ENCODE measurements around the gene FBXL7. TPM values are rescaled to one million over a fixed set of nuclear protein-coding genes. Genes with fewer than 3 reads are reported as not detected.
A peak's percentile ranks its signal among the peaks of the same experiment; 100 is the strongest.

FBXL7 gene
- total RNA-seq, 1 donor from 2014 or later = 70.7 TPM

DNA sequence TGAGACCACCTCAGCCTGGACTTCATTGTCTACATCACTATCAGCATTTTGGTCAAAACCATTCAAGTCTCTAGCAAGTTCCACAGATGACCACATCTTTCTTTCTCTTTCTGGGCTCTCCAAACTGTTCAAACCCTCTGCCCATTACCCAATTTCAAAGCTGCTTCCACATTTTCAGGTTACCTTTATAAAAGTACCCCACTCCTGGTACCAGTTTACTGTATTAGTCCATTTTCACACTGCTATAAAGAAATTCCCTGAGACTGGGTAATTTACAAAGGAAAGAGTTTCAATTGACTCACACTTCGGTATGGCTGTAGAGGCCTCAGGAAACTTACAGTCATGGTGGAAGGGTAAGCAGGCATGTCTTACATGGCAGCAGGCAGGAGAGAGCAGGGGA is 84.5 kb downstream of the FBXL7 start:
- Mint-ChIP-seq H3K4me3 (no peak overlapping the region), H3K9me3 (peaks cover 20% of the 10 kb centered on the region), H3K27me3 (ENCODE audit: low read depth) (no peaks in the 10 kb centered on the region), H3K4me1 (peaks cover 36% of the 10 kb centered on the region), H3K36me3 (peaks cover 47% of the 10 kb centered on the region), H3K27ac (no peak overlapping the region)
- TF ChIP-seq, protein P1, sequence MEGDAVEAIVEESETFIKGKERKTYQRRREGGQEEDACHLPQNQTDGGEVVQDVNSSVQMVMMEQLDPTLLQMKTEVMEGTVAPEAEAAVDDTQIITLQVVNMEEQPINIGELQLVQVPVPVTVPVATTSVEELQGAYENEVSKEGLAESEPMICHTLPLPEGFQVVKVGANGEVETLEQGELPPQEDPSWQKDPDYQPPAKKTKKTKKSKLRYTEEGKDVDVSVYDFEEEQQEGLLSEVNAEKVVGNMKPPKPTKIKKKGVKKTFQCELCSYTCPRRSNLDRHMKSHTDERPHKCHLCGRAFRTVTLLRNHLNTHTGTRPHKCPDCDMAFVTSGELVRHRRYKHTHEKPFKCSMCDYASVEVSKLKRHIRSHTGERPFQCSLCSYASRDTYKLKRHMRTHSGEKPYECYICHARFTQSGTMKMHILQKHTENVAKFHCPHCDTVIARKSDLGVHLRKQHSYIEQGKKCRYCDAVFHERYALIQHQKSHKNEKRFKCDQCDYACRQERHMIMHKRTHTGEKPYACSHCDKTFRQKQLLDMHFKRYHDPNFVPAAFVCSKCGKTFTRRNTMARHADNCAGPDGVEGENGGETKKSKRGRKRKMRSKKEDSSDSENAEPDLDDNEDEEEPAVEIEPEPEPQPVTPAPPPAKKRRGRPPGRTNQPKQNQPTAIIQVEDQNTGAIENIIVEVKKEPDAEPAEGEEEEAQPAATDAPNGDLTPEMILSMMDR (IDR thresholded peaks at IDR 0.05; ENCODE audit: unreplicated experiment) = no peak
- DNase-seq (ENCODE audit: low spot score in 2 of 2, unreplicated experiment in 2 of 2) = no peak

DNA sequence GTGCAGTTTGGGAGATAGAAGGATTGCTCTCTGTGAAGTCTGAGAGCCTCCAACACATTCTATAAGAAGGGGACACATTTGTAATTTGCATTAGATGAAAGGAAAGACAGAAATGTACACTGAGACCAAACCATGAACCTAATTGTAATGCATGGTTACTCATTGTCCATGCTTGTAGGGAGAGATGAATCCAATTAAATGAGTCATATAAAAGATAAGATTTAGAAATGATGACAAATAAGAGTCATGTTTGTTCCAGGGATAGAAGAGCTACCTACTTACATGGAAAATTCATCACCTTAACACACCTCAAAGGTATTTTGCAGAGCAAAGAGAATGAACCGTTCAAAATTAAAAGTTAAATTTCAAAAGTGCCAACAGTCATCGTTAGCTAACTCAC is 85.1 kb downstream of the FBXL7 start:
- peaks cover 52% of the 10 kb centered on the region for H3K36me3 Mint-ChIP-seq
- no peak overlapping the region for H3K4me3 Mint-ChIP-seq
- TF ChIP-seq, protein P1 (IDR thresholded peaks at IDR 0.05; ENCODE audit: unreplicated experiment) = no peak
- no peak for DNase-seq (ENCODE audit: low spot score in 2 of 2, unreplicated experiment in 2 of 2)
- H3K4me1 Mint-ChIP-seq = peaks cover 37% of the 10 kb centered on the region
- H3K9me3 Mint-ChIP-seq = peaks cover 23% of the 10 kb centered on the region
- no peak overlapping the region for H3K27ac Mint-ChIP-seq
- H3K27me3 Mint-ChIP-seq (ENCODE audit: low read depth) = no peaks in the 10 kb centered on the region

DNA sequence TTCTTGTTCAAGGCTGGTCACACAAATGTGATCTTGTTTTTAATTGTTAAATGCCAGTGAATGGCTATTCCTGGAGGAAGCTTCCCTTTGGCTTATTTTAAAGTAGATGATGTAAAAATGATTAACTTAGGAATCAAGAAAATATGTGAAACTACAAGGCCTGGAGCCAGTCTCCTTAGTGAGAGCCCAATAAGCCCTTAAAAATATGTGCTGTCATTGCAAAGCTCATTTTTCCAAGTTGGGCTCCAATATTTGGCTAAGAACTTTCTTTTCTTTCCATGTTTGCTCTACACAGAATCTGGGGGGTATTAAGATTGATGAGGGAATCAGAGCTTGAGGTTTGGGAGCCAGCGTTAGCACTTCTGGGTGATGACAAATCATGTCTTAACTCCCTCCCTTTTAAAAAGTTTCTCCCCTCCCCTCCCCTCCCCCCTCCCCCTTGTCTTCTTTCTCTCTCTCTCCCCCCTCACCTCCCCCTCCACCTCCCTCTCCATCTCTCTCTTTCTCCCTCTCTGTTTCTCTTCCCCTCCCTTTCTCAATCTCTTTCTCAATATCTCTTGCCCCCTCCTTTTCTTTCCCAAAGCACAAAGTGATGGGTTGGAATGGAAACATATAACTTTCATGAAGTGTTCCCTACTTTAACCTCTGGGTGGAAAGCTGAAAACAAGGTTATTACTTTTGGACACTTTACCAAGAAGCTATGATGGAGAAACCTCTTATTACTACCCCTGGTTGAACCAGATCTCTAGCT is 86.0 kb downstream of the FBXL7 start:
- TF ChIP-seq, protein P1 (IDR thresholded peaks at IDR 0.05; ENCODE audit: unreplicated experiment) = no peak
- Mint-ChIP-seq H3K9me3 (peaks cover 23% of the 10 kb centered on the region), H3K27ac (peak overlapping the region; percentile 84), H3K27me3 (ENCODE audit: low read depth) (no peaks in the 10 kb centered on the region), H3K36me3 (peaks cover 51% of the 10 kb centered on the region), H3K4me3 (no peak overlapping the region), H3K4me1 (peaks cover 42% of the 10 kb centered on the region)
- no peak for DNase-seq (ENCODE audit: low spot score in 2 of 2, unreplicated experiment in 2 of 2)

DNA sequence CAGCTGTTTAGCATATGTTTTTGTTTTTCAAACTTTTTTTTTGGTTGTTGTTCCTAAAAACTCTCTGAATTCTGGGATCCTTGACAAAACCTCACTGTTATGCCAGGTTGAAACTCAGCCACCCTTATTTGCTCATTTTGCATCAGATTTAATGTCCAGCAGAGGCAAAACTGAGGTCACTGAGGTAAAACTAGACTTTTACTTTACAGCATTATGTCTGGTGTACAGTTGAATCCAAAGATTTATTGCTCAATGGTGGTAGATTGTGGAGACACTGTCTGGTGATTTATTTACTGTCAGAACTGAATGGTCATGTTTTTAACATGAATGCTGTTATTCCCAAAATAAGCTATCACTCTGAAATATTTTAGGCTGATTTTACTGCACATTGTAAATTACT is 87.9 kb downstream of the FBXL7 start:
- TF ChIP-seq, protein P1 (IDR thresholded peaks at IDR 0.05; ENCODE audit: unreplicated experiment) = no peak
- peaks cover 34% of the 10 kb centered on the region for H3K36me3 Mint-ChIP-seq
- H3K4me3 Mint-ChIP-seq = no peak overlapping the region
- DNase-seq (ENCODE audit: low spot score in 2 of 2, unreplicated experiment in 2 of 2) = no peak
- peaks cover 52% of the 10 kb centered on the region for H3K4me1 Mint-ChIP-seq
- H3K9me3 Mint-ChIP-seq = peaks cover 16% of the 10 kb centered on the region
- no peaks in the 10 kb centered on the region for H3K27me3 Mint-ChIP-seq (ENCODE audit: low read depth)
- H3K27ac Mint-ChIP-seq = peak overlapping the region; percentile 17

DNA sequence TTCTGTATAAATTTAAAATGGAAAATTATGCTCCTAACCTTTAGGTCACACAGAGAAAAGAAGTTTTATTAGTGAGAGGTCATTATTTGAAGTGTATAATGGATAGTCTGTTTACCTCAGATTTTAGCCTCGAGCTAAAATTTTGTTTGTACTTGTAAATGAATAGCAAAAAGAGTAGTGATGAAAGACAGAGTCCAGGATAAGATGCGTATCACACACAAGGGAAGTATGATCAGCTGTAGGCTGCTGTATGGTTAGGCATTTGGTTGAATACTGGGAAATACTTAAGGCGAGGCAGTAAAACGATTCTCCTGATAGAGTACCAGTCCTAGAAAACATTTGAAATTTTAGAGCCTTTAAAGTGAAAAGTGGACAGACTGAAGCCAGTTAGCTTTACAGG is 92.7 kb downstream of the FBXL7 start:
- Mint-ChIP-seq H3K4me3 (no peak overlapping the region), H3K36me3 (peaks cover 13% of the 10 kb centered on the region), H3K4me1 (peaks cover 66% of the 10 kb centered on the region), H3K27ac (peak overlapping the region; percentile 74), H3K9me3 (peaks cover 3% of the 10 kb centered on the region), H3K27me3 (ENCODE audit: low read depth) (no peaks in the 10 kb centered on the region)
- TF ChIP-seq, protein P1 (IDR thresholded peaks at IDR 0.05; ENCODE audit: unreplicated experiment) = no peak
- DNase-seq (ENCODE audit: low spot score in 2 of 2, unreplicated experiment in 2 of 2) = no peak

Measured in mesothelial cell of epicardium (in vitro differentiated cells).